T-helper 9 cell (primary cell): Measurements from ENCODE around the gene GNB2.

ENCODE experiments used
- DNase-seq: peaks from one replicate; pipeline ENCODE4 v3.0.0-alpha.2; 2020

Gene GNB2

GRCh38 chr7:100682228-100682741 lies 8.7 kb downstream of the GNB2 start:
- DNase-seq = no peak

- DNase-seq = no peak
These were observed 9.6 kb downstream of the GNB2 start for GRCh38 chr7:100682991-100683658.

- no peak for DNase-seq
These were observed 10.4 kb downstream of the GNB2 start for GRCh38 chr7:100683659-100684533.

- DNase-seq = no peak
These were observed 11.0 kb downstream of the GNB2 start for GRCh38 chr7:100684534-100685042.

- no peak for DNase-seq
These were observed 11.6 kb downstream of the GNB2 start for GRCh38 chr7:100685049-100685605.

GRCh38 chr7:100685631-100686145 lies 12.1 kb downstream of the GNB2 start:
- DNase-seq = no peak

GRCh38 chr7:100686201-100686821 lies 12.8 kb downstream of the GNB2 start:
- DNase-seq = no peak

- DNase-seq = no peak
These were observed 13.3 kb downstream of the GNB2 start for GRCh38 chr7:100686822-100687211.

GRCh38 chr7:100687261-100687660 lies 13.7 kb downstream of the GNB2 start:
- DNase-seq = no peak

- DNase-seq = no peak
These were observed 14.3 kb downstream of the GNB2 start for GRCh38 chr7:100687751-100688300.

- no peak for DNase-seq
These were observed 14.9 kb downstream of the GNB2 start for GRCh38 chr7:100688326-100688860.

- DNase-seq = no peak
These were observed 15.9 kb downstream of the GNB2 start for GRCh38 chr7:100689230-100690135.

- peak; percentile 84 for DNase-seq
These were observed 18.4 kb downstream of the GNB2 start for GRCh38 chr7:100691676-100692577.

GRCh38 chr7:100692578-100692961 lies 19.0 kb downstream of the GNB2 start:
- DNase-seq = no peak

GRCh38 chr7:100693312-100694097 lies 20.0 kb downstream of the GNB2 start:
- DNase-seq = no peak

- DNase-seq = peak; percentile 68
These were observed 20.7 kb downstream of the GNB2 start, which contains the start of gene GIGYF1 for GRCh38 chr7:100694098-100694745. Gene GIGYF1 (minus strand): TSS chr7:100694250. CDS start chr7:100688238, 6,012 bp downstream.

- no peak for DNase-seq
These were observed 22.6 kb downstream of the GNB2 start for GRCh38 chr7:100696123-100696521.

- no peak for DNase-seq
These were observed 25.5 kb downstream of the GNB2 start for GRCh38 chr7:100699018-100699417.
